WERI-Rb-1 (cell line): ENCODE results near the gene PTPA.
"Not testable (repeated sequence)": the region's sequence is repeated elsewhere in the genome, so short reads cannot be mapped to it uniquely, and the experiment has no call there.

Experiments
- DNase-seq: peaks from one replicate; pipeline ENCODE4 v3.0.0-alpha.2; 2020
- H3K27ac ChIP-seq: fragments of 250-450 bp; sonication (Bioruptor Pico); 2 replicates; pipeline ENCODE4 v1.5.1; 2020; ENCODE audit warnings: mild to moderate bottlenecking, moderate library complexity
- H3K27me3 ChIP-seq: fragments of 250-450 bp; sonication (Bioruptor Pico); 2 replicates; pipeline ENCODE4 v1.5.1; 2021; ENCODE audit warnings: mild to moderate bottlenecking, low read depth, moderate library complexity; ENCODE audit not compliant: insufficient read depth, severe bottlenecking
- H3K36me3 ChIP-seq: fragments of 250-450 bp; sonication (Bioruptor Pico); 2 replicates; pipeline ENCODE4 v1.5.1; 2020; ENCODE audit warnings: mild to moderate bottlenecking, moderate library complexity
- H3K4me3 ChIP-seq: 2 replicates; pipeline ENCODE4 v1.5.1; 2011; ENCODE audit warnings: low read depth, mild to moderate bottlenecking, control low read depth, low read length
- H3K9me3 ChIP-seq: fragments of 250-450 bp; sonication (Bioruptor Pico); 2 replicates; pipeline ENCODE4 v1.5.1; 2021; ENCODE audit warnings: mild to moderate bottlenecking, moderate library complexity; ENCODE audit not compliant: severe bottlenecking
- CTCF ChIP-seq: IDR thresholded peaks from 2 replicates; pipeline ENCODE4 v1.5.1; 2011; ENCODE audit warnings: low read depth, mild to moderate bottlenecking, control low read depth, inconsistent platforms, low read length

The PTPA gene

GRCh38 chr9:129184219-129184524, 73.0 kb downstream of the PTPA start:
- no peaks in the 10 kb centered on the region for H3K9me3 ChIP-seq
- peak overlapping the region; percentile 1 for H3K27ac ChIP-seq
- no peak for DNase-seq
- H3K27me3 ChIP-seq: no peaks in the 10 kb centered on the region
- TF ChIP-seq CTCF: no peak
- no peak overlapping the region for H3K4me3 ChIP-seq
- no peaks in the 10 kb centered on the region for H3K36me3 ChIP-seq

GRCh38 chr9:129184596-129185122, 73.4 kb downstream of the PTPA start:
- TF ChIP-seq CTCF: no peak
- H3K27ac ChIP-seq: peak overlapping the region; percentile 1
- H3K9me3 ChIP-seq: no peaks in the 10 kb centered on the region
- H3K36me3 ChIP-seq: no peaks in the 10 kb centered on the region
- no peaks in the 10 kb centered on the region for H3K27me3 ChIP-seq
- peak; percentile 55 for DNase-seq
- no peak overlapping the region for H3K4me3 ChIP-seq

- no peak for TF ChIP-seq CTCF
These were observed 74.2 kb downstream of the PTPA start for GRCh38 chr9:129185402-129185801.

GRCh38 chr9:129185991-129186390, 74.8 kb downstream of the PTPA start:
- Histone ChIP-seq H3K9me3 (no peaks in the 10 kb centered on the region), H3K27me3 (no peaks in the 10 kb centered on the region), H3K36me3 (no peaks in the 10 kb centered on the region), H3K4me3 (no peak overlapping the region), H3K27ac (no peak overlapping the region)
- no peak for TF ChIP-seq CTCF
- no peak for DNase-seq

More at GRCh38 chr9:129185402-129185801, 74.2 kb downstream of the PTPA start:
- Histone ChIP-seq H3K27ac (no peak overlapping the region), H3K36me3 (no peaks in the 10 kb centered on the region), H3K4me3 (no peak overlapping the region), H3K9me3 (no peaks in the 10 kb centered on the region), H3K27me3 (no peaks in the 10 kb centered on the region)
- no peak for DNase-seq

GRCh38 chr9:129187042-129187441, 75.8 kb downstream of the PTPA start:
- Histone ChIP-seq H3K27ac (no peak overlapping the region), H3K36me3 (no peaks in the 10 kb centered on the region), H3K9me3 (peaks cover 2% of the 10 kb centered on the region), H3K4me3 (no peak overlapping the region), H3K27me3 (no peaks in the 10 kb centered on the region)
- no peak for DNase-seq
- no peak for TF ChIP-seq CTCF

- H3K36me3 ChIP-seq, H3K27ac ChIP-seq, DNase-seq, H3K27me3 ChIP-seq, H3K9me3 ChIP-seq, H3K4me3 ChIP-seq: not testable (repeated sequence)
These were observed 78.8 kb downstream of the PTPA start for GRCh38 chr9:129189971-129190370.
